ENCODE measurements around the gene TMED6.

DNA sequence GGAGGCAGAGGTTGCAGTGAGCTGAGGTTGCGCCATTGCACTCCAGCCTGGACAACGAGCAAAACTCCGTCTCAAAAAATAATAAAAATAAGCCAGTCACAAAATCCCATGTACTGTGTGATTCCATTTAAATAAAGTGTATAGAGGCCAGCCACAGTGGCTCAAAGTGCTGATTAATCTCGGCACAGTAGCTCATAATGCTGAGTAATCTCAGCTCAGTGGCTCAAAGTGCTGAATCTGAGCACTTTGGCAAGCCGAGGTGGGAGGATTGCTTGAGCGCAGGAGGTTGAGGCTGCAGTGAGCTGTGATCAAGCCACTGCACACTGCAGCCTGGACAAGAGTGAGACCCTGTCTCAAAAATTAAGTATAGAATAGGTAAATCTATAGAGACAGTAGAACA, 4.9 kb downstream of the TMED6 start:
- TF ChIP-seq FOXK2 (IDR thresholded peaks at IDR 0.05): no peak
- TF ChIP-seq FOXM1 (IDR thresholded peaks at IDR 0.05; ENCODE audit: borderline replicate concordance): no peak
- TF ChIP-seq TARDBP (IDR thresholded peaks at IDR 0.05): no peak
- TF ChIP-seq SP1 (IDR thresholded peaks at IDR 0.05): no peak

Data from HEK293T (cell line).